ENCODE measurements around the gene PGD. TPM values are rescaled to one million over a fixed set of nuclear protein-coding genes. Genes with fewer than 3 reads are reported as not detected.

Gene PGD
- total RNA-seq, 2 experiments from 2014 or later = 65.0 to 68.7 TPM

Other genes with a start within 250 kb of the PGD start
- gene KIF1B, start 188.5 kb upstream of the PGD start, total RNA-seq = 10 to 100 TPM; 14.1 to 15.6 TPM
- 10 to 100 TPM; 16.1 to 20.7 TPM for gene CENPS, start 31.4 kb downstream of the PGD start, total RNA-seq
- gene CORT, start 51.0 kb downstream of the PGD start, total RNA-seq = under 1 TPM in 1 of 2 experiments, not detected in 1; 0.30 TPM
- gene DFFA, start 73.5 kb downstream of the PGD start, total RNA-seq = 10 to 100 TPM; 28.1 to 28.6 TPM
- gene PEX14, start 75.9 kb downstream of the PGD start, total RNA-seq = 10 to 100 TPM; 23.4 to 24.4 TPM

Measured in activated CD4-positive, alpha-beta T cell treated with anti-CD3 and anti-CD28 coated beads, Interleukin-2, amount 10 ng/mL, durations not matched to agents 7 days and 5 days (primary cell).